ENCODE results near the gene RNH1. TPM values are rescaled to one million over a fixed set of nuclear protein-coding genes. Genes with fewer than 3 reads are reported as not detected.

Gene RNH1
- total RNA-seq, 2 donors from 2014 or later: 42.7 to 43.2 TPM

- H3K4me3 ChIP-seq (ENCODE audit: low read length): no peak overlapping the region
- Mint-ChIP-seq H3K9me3 (no peaks in the 10 kb centered on the region), H3K27me3 (ENCODE audit: insufficient read depth) (no peaks in the 10 kb centered on the region), H3K4me1 (peaks cover 5% of the 10 kb centered on the region), H3K4me3 (no peak overlapping the region), H3K36me3 (ENCODE audit: low read depth) (peaks cover 25% of the 10 kb centered on the region), H3K27ac (no peak overlapping the region)
- H3K9me3 ChIP-seq (ENCODE audit: control insufficient read depth, low read length): no peaks in the 10 kb centered on the region
- DNase-seq: no peak
- H3K4me1 ChIP-seq (ENCODE audit: control insufficient read depth, insufficient read depth, low read length): no peaks in the 10 kb centered on the region
- peaks cover 29% of the 10 kb centered on the region for H3K36me3 ChIP-seq (ENCODE audit: control insufficient read depth, insufficient read depth, low read length)
- H3K9ac ChIP-seq (ENCODE audit: extremely low read depth, low read length, poor library complexity, severe bottlenecking): no peak overlapping the region
- TF ChIP-seq CTCF (conservative IDR thresholded peaks at IDR 0.05): no peak
- no peak overlapping the region for H3K27ac ChIP-seq (ENCODE audit: low read depth, low read length)
- H3K27me3 ChIP-seq (ENCODE audit: control insufficient read depth, insufficient read depth, low read length, poor library complexity, severe bottlenecking): no peaks in the 10 kb centered on the region
- 94 to 98% methylated on average over 18 to 24 of the region's 24 CpGs for WGBS, 2 experiments (ENCODE audit: insufficient coverage in 1 of 2, insufficient read length in 1 of 2)
These were observed 42.7 kb downstream of the RNH1 start for GRCh38 chr11:464316-464715.

GRCh38 chr11:462107-462890 lies 44.7 kb downstream of the RNH1 start:
- Histone ChIP-seq H3K27ac (ENCODE audit: low read depth, low read length) (no peak overlapping the region), H3K4me3 (ENCODE audit: low read length) (no peak overlapping the region), H3K4me1 (ENCODE audit: control insufficient read depth, insufficient read depth, low read length) (no peaks in the 10 kb centered on the region), H3K9me3 (ENCODE audit: control insufficient read depth, low read length) (no peaks in the 10 kb centered on the region), H3K36me3 (ENCODE audit: control insufficient read depth, insufficient read depth, low read length) (peaks cover 43% of the 10 kb centered on the region), H3K27me3 (ENCODE audit: control insufficient read depth, insufficient read depth, low read length, poor library complexity, severe bottlenecking) (no peaks in the 10 kb centered on the region), H3K9ac (ENCODE audit: extremely low read depth, low read length, poor library complexity, severe bottlenecking) (no peak overlapping the region)
- H3K4me1 Mint-ChIP-seq: no peaks in the 10 kb centered on the region
- H3K27me3 Mint-ChIP-seq (ENCODE audit: insufficient read depth): no peaks in the 10 kb centered on the region
- H3K4me3 Mint-ChIP-seq: no peak overlapping the region
- H3K27ac Mint-ChIP-seq: no peak overlapping the region
- TF ChIP-seq CTCF (conservative IDR thresholded peaks at IDR 0.05): no peak
- H3K36me3 Mint-ChIP-seq (ENCODE audit: low read depth): peaks cover 31% of the 10 kb centered on the region
- DNase-seq: no peak
- 92 to 94% methylated on average over 13 to 16 of the region's 16 CpGs for WGBS, 2 experiments (ENCODE audit: insufficient coverage in 1 of 2, insufficient read length in 1 of 2)
- no peaks in the 10 kb centered on the region for H3K9me3 Mint-ChIP-seq

- Mint-ChIP-seq H3K9me3 (no peaks in the 10 kb centered on the region), H3K27ac (no peak overlapping the region), H3K27me3 (ENCODE audit: insufficient read depth) (no peaks in the 10 kb centered on the region), H3K36me3 (ENCODE audit: low read depth) (peaks cover 35% of the 10 kb centered on the region), H3K4me3 (no peak overlapping the region), H3K4me1 (no peaks in the 10 kb centered on the region)
- TF ChIP-seq CTCF (conservative IDR thresholded peaks at IDR 0.05): no peak
- Histone ChIP-seq H3K27me3 (ENCODE audit: control insufficient read depth, insufficient read depth, low read length, poor library complexity, severe bottlenecking) (no peaks in the 10 kb centered on the region), H3K27ac (ENCODE audit: low read depth, low read length) (no peak overlapping the region), H3K9me3 (ENCODE audit: control insufficient read depth, low read length) (no peaks in the 10 kb centered on the region), H3K4me3 (ENCODE audit: low read length) (no peak overlapping the region), H3K36me3 (ENCODE audit: control insufficient read depth, insufficient read depth, low read length) (peaks cover 46% of the 10 kb centered on the region), H3K9ac (ENCODE audit: extremely low read depth, low read length, poor library complexity, severe bottlenecking) (no peak overlapping the region), H3K4me1 (ENCODE audit: control insufficient read depth, insufficient read depth, low read length) (no peaks in the 10 kb centered on the region)
- 94 to 100% methylated on average over 2 to 9 of the region's 9 CpGs for WGBS, 2 experiments (ENCODE audit: insufficient coverage in 1 of 2, insufficient read length in 1 of 2)
- no peak for DNase-seq
These were observed 45.4 kb downstream of the RNH1 start for GRCh38 chr11:461626-462025.

Data from endodermal cell (in vitro differentiated cells).